Measurements from ENCODE around the gene SIAH2. TPM values are rescaled to one million over a fixed set of nuclear protein-coding genes. Genes with fewer than 3 reads are reported as not detected.

The SIAH2 gene
- polyA plus RNA-seq, 3 donors = 17.9 to 18.8 (median 18.4) TPM

DNA sequence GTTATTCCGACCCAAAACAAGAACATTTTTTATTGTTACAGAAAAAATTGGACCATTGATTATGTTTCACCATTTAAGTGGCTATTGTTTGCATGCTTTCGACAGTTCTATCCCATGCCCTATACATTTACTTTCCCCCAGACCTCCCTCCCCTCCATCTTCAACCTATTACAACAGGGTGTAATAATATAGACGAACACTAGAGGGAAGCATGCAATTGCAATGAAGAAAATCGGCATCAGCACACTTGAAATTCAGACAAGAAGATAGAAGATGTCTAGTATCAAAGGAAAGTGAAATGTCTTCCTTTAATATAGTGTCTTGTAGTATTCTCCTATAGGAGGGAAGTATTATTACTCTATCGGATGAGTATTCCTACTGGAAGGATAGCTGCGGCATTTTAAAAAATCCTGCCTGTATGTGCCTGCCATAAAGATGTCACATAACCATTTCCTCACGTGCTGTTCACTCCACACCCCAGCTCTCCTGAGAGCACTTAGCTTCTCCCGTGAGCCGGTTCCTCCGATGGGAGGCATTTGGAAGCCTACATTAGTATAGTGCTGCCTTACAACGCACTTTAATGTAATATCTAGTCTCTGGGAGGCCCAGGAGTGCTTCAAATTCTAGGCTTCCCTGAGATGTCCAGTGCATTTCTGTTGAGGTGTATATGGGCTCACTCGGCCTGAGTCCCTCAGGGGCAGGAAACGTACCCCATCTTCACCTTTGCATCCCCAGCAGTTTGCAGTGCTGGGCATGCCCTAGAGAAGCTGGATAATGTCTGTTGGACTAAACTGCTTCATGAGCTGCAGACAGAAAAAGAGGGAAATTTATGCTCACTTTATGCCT lies 41.5 kb downstream of the SIAH2 start:
- DNase-seq (ENCODE audit: extremely low read depth in 1 of 11, low read depth in 9 of 11, low spot score in 4 of 11) = peak; percentile 33 to 74 (median 50)

DNA sequence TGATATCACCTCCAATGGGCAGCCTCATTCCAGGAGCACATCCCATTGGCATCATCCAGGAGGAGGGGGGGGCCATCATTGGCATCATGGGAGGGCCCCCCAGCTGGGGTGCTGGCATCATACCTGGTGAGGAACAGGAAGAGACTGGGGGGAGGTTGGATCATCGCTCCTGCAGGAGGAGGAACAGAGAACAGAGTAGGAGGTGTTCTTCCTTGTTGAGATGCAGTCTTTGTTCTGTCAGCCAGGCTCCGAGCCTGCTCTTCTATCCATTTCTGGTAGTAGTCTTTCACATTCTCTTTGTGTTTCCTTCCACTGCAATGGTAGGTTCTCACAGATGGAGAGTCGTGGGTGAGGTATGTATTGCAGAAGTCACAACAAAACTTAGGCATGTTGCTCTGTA lies 42.5 kb downstream of the SIAH2 start:
- DNase-seq (ENCODE audit: extremely low read depth in 1 of 11, low read depth in 9 of 11, low spot score in 4 of 11) = no peak

DNA sequence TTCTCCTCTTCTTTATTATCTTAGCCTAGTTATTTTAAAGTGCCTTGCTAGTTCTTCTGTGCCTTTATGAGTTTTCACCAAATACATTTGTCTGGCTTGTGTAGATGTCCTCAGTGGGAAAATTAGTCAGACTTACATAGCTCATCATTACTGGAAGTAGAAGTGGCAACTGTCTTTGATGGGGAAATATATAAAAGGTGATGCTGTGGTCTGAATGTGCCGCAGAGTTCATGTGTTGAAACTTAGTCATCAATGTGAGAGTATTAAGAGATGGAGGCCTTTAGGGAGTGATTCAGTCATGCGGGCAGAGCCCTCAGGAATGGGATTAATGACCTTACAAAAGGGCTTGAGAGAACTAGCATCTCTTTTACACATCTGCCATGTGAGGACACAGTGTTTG lies 52.9 kb downstream of the SIAH2 start:
- DNase-seq (ENCODE audit: extremely low read depth in 1 of 11, low read depth in 9 of 11, low spot score in 4 of 11) = no peak

DNA sequence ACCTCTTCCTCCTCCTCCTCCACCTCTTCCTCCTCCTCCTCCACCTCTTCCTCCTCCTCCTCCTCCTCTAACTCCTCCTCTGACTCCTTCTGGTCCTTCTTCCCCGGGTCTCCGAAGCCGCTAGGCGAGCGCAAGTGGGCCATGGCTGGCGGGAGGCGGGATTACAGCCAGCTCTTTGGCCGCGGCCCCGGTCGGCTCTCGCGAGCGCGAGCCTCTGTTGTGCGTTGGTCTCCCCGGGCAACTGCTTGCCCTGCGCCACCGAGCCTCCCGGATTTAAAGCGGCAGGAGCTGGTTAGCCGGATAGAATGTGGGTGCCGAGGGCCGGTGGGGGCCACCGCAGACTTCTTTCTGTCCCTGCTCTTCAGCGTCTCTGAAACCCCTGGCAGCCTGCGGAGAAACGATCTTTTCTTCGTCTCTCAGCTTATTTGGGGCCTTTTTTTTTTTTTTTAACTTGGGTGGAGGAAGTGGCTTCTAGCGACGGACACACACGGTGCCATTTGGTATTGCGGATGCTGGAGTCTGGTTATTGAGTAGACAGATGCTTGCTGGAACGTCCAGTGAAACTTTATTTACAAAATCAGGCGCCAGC lies 59.1 kb downstream of the SIAH2 start, which contains the start of gene ERICH6:
Gene ERICH6, minus strand, starts transcription at position 165 of the 589 bp plus-strand sequence. Its CDS starts 22 bp downstream, at position 143.
- peak; percentile 77 to 90 (median 85) for DNase-seq (ENCODE audit: extremely low read depth in 1 of 11, low read depth in 9 of 11, low spot score in 4 of 11)

DNA sequence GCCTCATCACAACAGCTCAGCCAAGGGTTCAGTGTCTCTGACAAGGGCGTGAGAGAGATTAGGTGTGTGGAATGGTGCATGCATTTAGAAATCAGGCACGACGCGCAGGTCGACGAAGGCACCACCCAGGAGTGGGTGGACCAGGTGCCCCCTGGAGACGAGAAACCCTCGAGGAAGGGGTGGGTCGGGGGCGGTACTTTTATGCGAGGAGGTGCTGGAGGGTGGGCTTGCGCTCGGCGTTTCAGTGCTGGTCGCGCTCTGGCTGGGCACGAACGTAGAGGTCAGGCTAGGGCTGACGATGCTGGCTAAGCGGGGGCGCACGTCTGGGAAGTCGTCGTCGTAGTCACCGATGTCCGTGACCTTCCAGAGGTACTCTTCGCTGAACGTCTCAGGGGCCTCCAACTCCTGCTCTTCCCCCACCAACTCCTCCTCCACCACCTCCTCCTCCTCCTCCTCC lies 59.6 kb downstream of the SIAH2 start:
- DNase-seq (ENCODE audit: extremely low read depth in 1 of 11, low read depth in 9 of 11, low spot score in 4 of 11) = peak in 8 of 11 donors; percentile 14 to 35 (median 23)

DNA sequence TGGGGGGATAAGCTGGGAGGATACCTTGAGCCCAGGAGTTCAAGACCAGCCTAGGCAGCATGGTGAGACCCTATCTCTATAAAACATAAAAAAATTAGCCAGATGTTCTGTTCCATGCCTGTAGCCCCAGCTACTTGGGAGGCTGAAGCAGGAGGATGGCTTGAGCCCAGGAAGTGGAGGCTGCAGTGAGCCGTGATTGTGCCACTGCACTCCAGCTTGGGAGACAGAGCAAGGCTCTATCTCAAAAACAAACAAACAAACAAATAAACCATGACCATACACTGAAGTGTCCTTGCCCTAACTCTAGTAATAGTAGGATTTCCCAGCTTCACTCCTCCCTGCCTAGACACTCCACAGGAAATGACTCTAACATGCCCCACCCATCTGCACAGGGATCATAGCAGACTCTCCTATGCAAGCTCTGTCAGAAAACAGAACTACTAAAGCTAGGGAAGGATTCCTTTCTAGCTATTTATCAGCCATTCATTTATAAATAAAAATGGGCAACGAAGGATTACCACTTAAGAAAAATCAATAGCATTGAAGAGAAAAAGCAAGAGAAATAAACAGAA lies 63.8 kb downstream of the SIAH2 start:
- no peak for DNase-seq (ENCODE audit: extremely low read depth in 1 of 11, low read depth in 9 of 11, low spot score in 4 of 11)

DNA sequence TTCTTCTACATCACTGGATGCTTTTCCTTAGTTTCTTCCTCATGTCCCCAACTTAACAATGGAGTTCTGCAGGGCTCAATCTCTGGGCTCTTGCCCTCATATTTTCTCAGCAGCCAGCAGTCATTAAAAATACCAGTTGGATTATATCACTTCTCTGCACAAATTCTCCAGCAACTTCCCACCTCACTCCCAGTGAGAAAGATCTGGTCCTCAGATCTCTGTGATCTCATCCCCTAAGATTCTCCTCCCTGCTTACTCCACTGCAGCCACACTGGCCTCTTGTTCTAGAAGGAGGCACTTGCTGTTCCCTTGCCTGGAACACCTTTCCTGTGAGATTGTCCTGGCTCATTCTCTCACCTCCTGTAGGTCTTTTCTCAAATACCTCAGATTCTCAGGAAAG lies 65.3 kb downstream of the SIAH2 start:
- no peak for DNase-seq (ENCODE audit: extremely low read depth in 1 of 11, low read depth in 9 of 11, low spot score in 4 of 11)

DNA sequence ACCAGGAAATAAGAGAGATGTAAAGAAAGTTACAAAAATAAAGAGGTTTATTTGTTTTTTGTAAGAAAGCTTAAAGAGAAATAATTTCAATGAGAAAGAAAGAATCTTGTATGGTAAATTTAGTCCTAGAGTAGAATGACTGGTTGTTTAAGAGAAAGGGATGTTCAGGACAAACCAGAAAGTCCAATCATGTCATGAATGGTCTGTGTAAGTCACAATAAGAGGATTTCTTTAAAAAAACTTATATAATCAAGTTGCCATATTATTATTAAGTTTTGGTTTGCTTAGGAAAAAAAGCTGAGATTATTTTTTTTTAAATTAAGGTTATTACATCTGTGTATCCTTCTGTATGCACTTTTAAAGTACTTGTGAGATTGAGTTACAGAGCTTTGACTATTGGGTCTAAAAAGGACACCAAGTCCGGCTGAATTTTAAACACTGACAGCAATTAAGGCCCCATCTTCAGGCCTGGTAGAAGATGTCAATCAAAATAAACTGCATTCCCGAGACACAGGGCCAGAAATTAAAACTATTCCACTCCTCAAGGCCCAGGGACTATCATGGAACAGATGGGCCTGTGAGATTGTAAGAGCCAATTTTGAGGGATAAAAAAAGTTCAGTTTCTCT lies 71.4 kb downstream of the SIAH2 start:
- no peak for DNase-seq (ENCODE audit: extremely low read depth in 1 of 11, low read depth in 9 of 11, low spot score in 4 of 11)

Other genes starting within 250 kb of the SIAH2 start
- 100 to 1,000 TPM; 119 to 134 (median 125) TPM for gene SERP1, start 216.7 kb downstream of the SIAH2 start, polyA plus RNA-seq (ENCODE audit: insufficient read length in 3 of 3)
- 100 to 1,000 TPM; 133 to 189 (median 185) TPM for gene EIF2A, start 216.4 kb downstream of the SIAH2 start, polyA plus RNA-seq (ENCODE audit: insufficient read length in 3 of 3)
- gene SELENOT, start 159.8 kb downstream of the SIAH2 start, polyA plus RNA-seq (ENCODE audit: insufficient read length in 3 of 3) = 100 to 1,000 TPM; 107 to 129 (median 107) TPM
- 1 to 10 TPM in 1 of 3 donors, under 1 TPM in 2; 0.59 to 1.8 (median 0.78) TPM for gene ERICH6, start 59.2 kb downstream of the SIAH2 start, polyA plus RNA-seq (ENCODE audit: insufficient read length in 3 of 3)
- gene MINDY4B, start 142.3 kb upstream of the SIAH2 start, polyA plus RNA-seq (ENCODE audit: insufficient read length in 3 of 3) = not detected
- gene CLRN1, start 209.6 kb upstream of the SIAH2 start, polyA plus RNA-seq (ENCODE audit: insufficient read length in 3 of 3) = not detected